GM19328 (cell line): ENCODE measurements around the gene ERG.

Source experiments
- ATAC-seq: cut with Tn5 transposase; IDR thresholded peaks from one replicate; pipeline ENCODE4 v1.9.1; 2021; ENCODE audit warnings: mild to moderate bottlenecking, moderate library complexity; ENCODE audit not compliant: unreplicated experiment

ERG gene

GRCh38 chr21:38498057-38498833 lies at the start of gene ERG:
Gene ERG, minus strand, starts transcription at chr21:38498477. Its CDS starts 97 bp downstream, at chr21:38498380.
- ATAC-seq, result no peak

DNA sequence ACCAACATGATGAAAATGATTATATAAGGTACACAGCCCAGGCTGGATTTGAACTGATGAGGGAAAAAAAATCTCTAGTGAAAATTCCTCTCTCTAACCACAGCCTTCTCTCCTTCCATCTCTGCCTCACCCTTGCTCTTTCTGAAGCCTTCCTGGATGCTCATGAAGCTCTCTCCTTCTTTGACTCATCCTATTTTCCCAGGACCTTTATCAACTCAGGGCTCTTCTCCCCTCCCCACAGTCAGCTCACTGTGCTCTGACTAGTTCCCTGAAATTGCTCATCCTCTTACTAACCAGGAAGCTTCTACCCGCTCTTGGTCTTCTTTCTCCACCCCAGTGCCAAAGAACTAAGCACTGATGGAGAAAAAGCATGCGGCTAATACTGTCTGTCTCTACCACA lies 46.4 kb upstream of the ERG start:
- no peak for ATAC-seq

GRCh38 chr21:38542263-38542662 lies 44.0 kb upstream of the ERG start:
- no peak for ATAC-seq

DNA sequence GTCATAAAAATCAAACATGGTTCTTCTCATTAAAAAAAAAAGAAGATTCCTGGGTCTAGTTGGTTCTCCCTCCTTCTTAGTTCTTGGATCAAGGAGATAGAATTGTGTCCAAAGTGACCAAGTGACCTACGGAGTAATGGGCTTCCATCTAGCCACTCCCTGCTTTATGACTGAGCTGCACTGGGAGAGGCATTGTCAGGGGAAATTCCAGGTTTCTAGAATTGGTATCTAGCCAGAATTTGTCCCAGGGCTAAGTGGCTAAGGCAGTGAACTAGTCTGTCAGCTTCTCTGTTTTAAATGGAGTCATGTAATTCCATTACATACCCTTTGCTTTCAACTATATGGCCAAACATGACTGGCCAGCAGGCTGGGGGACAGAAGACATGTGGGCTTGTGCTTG lies 40.1 kb upstream of the ERG start:
- no peak for ATAC-seq

- no peak for ATAC-seq
Observed at GRCh38 chr21:38534591-38534990, 36.3 kb upstream of the ERG start.

- ATAC-seq, result no peak
Observed at GRCh38 chr21:38533887-38534286, 35.6 kb upstream of the ERG start.

- no peak for ATAC-seq
Observed at GRCh38 chr21:38531591-38531990, 33.3 kb upstream of the ERG start.

DNA sequence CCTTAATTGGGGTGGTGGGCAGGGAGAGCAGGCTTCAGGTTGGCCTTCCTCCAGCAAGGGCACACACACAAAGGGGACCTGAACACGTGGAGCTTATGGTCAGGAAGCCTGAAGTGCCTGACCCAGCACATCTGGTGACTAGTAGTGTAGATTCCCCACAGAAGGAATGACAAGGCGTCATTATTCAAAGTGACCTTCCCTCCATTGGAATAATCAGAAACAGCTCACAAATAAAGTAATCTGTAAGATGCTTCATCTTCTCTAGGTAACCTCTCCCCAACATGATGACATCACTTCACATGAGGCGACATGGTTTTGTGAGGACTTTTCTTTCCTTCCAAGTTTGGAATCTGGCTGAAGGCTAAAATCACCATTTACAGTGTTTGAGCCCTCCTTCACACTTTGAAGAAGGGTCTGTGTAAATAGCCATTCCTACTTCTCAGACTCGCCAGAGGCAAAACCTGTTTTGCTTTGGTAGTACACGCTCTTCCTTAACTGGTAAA lies 32.8 kb upstream of the ERG start:
- no peak for ATAC-seq

DNA sequence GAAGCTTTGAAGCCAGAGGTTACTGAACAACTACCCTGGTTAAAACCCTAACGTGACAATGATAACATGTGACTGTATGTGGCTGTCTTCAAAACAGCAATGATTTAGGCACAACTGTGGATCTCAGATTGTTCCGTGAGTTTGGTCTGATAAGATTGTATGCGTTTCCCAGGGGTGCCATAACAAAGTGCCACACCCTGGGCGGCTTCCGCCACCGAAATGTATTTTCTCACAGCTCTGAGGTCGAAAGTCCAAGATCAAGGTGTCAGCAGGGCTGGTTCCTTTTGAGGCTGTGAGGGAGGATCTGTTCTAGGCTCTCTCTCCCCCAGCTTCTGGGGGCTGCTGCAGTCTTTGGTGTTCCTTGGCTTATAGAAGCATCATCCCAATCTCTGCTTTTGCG lies 29.5 kb upstream of the ERG start:
- no peak for ATAC-seq

DNA sequence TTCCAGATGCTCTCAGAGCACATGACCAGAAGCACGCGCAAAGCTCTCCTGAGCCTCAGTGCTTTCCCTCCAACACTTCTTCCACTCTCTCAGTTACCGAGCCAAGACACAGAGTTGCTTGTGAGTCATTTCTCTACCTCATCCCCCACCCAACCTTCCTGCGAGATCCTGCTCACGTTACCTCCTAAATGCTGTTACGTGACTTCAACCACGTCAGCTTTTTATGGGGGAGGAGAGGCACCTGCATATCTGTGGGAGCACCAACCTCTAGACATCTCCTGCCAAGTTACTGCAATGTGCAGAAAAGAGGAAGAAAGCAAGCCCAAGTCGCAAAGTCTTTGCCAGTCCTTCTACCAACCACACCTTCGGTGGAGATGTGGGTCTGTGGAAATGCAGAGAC lies 27.2 kb upstream of the ERG start:
- no peak for ATAC-seq

DNA sequence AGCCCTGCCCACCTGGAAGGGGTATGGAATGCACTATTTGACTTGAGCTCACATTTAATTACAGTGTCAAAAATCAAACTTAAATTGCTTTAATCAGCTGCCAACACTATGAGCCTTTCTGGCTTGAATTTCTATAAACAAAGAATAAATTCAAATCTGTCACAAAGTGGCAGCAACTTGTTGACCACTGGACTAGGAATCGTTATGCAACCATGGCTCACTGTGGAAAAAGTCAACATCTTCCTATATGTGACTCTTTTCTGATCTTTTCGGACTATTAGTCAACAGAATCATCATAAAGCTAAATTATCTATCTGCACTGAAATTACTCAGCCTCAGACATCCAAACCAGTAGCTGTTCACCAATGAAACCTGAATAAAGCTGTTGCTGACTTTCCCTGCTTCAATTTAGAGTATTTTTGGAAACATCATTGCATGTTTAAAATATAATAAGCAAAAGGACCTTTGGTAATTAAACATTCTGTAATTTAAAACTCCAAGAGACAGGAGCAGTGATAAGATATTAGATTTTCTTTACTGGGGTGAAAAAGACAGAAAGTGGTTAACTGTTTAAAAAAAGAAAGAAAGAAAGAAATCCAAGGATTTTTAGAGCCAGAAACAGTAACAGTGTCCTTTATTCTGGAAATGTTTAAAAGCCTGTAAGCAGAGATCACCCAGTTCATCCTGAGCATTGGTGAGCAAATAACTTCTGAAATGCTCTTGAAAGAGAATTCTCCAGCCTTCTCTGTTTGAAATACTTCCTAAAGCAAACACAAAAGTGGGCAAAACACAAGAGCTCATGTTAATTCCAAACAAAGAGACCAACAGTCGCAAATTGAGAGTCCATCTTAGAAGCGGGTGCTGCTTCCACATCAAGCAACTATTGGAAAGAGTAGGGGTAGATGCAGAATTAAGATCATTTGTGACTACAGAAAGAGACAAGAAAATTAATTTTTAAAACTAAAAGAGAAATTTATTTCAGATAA lies 26.2 kb upstream of the ERG start:
- ATAC-seq, result no peak

- no peak for ATAC-seq
Observed at GRCh38 chr21:38520511-38520910, 22.2 kb upstream of the ERG start.

DNA sequence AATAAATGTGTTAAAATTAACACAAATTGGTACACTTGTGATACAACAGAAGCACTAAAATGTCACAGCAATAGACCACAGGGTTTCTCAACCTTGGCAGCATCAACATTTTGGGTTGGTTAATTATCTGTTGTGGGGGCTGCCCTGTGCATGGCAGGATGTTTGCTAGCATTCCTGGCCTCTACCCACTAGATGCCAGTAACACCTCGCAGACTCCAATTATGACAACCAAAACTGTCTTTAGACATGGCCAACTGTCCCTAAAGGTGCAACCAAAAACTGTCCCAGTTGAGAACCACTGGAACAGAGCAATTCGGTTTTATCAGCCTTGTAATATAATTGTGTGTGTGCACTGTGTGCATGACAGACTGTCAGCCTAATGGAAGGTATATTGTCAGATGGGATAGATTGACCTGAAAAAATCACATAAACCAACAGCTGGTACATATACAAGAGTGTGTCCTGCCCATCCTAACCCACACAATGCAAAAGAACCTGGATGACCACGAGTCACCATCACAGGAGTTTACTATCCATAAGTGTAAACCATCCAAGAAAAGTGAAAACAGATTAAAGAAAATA lies 13.5 kb upstream of the ERG start:
- ATAC-seq, result no peak

GRCh38 chr21:38511198-38511597 lies 12.9 kb upstream of the ERG start:
- no peak for ATAC-seq

DNA sequence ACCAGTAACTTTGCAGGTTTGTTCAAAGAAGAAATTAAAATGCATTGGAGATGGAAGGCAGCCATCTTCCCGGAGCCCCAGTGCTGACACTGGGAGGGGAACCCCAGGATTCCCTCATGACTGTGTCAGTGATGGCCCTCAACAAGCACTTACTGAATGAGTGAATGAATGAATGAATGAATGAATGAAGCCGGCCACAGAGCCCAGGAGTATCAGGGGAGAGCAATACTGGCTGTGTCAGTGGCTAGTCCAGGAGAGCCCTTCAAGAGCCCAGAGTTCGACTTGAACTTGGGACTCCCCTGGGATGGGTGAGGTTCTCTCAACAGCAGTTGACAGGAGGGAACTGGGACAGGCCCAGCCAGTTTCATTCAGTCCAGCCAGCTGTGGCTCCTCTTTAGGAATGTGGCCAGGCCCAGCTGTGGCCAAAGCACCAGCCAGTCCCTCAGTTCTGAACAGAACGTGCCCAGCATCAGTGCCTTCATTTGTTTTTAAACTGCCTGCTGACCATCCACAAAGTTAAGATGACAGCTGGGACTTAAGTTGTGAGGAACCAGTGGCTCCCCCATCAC lies 9.2 kb upstream of the ERG start:
- no peak for ATAC-seq

- ATAC-seq, result no peak
Observed at GRCh38 chr21:38506661-38507281, 8.5 kb upstream of the ERG start.

DNA sequence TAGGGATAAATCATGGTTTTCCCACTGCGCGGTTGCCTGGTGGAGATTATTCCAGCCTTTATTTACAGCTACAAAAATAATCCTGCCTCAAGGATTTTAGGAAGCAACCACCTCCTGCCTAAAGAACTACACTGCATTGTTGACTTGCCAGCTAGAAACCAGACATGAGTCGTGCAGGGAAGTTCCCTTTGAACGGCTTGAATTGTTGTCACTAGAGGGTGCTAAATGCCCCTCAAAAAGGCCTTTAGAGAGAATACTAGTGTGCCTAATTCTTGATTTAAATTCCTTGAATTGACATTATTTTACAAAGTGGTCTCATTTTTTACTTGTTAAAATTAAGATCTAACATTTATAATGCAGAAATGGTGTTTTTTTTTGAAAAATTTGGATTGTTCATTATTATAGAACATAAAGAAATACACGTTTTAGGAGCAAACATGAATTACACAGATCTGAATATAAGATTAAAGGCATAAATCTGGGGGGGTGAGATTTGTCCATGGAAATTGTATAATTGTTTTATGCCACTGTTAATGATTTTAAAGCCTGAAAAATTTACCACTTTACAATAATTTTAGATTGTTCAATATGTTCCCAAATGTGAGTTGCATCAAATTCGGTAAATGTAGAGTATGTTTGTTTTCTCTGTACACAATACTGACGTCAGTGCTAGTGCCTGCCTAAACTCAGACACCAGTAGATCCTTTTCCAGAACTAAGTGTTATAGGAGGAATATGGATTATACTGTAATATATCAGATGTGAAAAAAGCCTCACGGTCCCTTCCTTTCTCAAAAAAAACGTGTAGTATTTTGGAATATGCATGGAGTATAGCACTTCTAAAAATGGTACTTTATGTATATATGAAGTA lies 7.6 kb upstream of the ERG start:
- no peak for ATAC-seq

GRCh38 chr21:38504066-38504465 lies 5.8 kb upstream of the ERG start:
- no peak for ATAC-seq

- no peak for ATAC-seq
Observed at GRCh38 chr21:38503583-38503982, 5.3 kb upstream of the ERG start.

GRCh38 chr21:38500073-38500472 lies 1.8 kb upstream of the ERG start:
- ATAC-seq, result no peak
